C1 segment of cervical spinal cord (tissue), 14 donors: ENCODE data around the gene CSDE1.
A peak's percentile ranks its signal among the peaks of the same experiment; 100 is the strongest.
"Not testable (repeated sequence)": the region's sequence is repeated elsewhere in the genome, so short reads cannot be mapped to it uniquely, and the experiment has no call there.

Experiments used
- DNase-seq, 14 donors: peaks; one replicate each; lab custom pipeline; 2025; lab: John Stamatoyannopoulos, UW

Gene CSDE1

DNA sequence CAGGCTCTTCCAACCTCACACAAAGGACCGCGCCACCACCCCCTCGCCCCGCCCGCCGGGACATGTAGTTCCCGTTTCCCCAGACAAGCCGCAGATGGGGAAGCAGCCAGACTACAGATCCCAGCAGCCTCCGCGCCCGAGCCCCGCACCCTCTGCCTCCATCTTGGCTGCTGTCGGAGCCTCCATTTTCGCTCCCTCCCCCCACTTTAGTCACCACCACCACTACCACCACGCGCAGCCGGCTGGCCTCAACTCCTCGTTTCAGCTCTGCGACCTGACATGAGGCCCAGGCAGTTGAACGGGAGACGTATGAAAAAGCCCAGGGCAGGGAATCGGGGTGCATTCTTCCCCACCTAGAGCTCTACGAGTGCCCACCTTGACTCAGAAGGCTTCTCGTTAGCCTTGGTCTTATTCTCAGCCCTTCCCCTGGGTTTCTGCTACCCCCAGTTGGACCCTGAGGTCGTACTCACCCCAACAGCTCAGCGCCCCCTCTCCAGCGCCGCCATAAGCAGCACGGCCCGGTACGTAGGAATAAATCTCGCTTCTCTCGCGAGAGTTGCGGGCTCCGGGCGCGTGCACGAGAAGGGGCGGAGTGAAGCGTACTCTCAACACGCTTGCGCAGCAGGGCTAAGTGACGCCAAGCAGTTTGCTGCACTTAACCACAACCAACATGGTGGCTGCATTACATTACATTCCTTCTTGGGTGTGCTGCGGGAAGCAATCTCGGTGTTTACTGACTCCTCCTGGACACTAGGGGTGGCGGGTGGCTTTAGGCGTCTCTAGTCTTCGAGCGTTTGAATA lies at the start of gene CSDE1:
Gene CSDE1 (minus strand): TSS at position 530 of the 801 bp plus-strand sequence. CDS start 18,094 bp downstream, outside the sequence.
- DNase-seq: peak; percentile 48 to 95 (median 91)

- not testable (repeated sequence) for DNase-seq
These were observed 46.7 kb upstream of the CSDE1 start for GRCh38 chr1:114804449-114804848.

- no peak for DNase-seq
These were observed 45.2 kb upstream of the CSDE1 start for GRCh38 chr1:114803001-114803400.

DNA sequence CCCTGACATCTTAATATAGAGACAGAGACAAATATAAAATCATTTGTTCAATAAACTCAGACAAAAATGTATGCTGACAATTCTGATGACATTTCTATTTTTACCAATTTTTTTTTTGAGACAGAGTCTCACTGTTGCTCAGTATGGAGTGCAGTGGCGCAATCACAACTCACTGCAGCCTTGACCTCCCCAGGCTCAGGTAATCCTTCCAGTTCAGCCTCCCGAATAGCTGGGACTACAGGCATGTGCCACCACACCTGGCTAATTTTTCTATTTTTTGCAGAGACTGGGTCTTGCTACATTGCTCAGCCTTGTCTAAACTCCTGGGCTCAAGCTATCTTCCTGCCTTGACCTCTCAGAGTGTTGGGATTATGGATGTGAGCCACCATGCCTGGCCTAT lies 36.3 kb upstream of the CSDE1 start:
- DNase-seq: no peak

GRCh38 chr1:114790581-114790980 lies 32.8 kb upstream of the CSDE1 start:
- not testable (repeated sequence) for DNase-seq

- not testable (repeated sequence) for DNase-seq
These were observed 28.7 kb upstream of the CSDE1 start for GRCh38 chr1:114786440-114786839.

DNA sequence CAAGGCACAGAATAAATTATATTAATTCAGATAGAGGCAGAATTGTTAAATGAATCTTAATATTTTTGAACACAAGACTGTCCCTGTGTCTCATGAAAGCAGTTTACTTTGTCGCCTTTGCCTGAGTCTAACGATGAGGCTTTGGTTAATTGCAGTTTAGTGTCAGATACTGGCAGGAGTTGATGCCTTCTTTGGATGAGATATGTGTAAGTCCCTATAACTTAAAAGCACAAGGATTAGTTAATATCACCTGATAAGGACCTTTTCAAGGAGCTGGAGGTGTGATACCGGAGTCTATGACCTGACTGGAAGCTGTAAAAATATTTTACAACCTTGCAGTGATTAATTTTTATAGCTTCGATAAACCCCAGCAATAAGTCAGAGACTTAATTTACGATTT lies 24.7 kb upstream of the CSDE1 start:
- DNase-seq: no peak

DNA sequence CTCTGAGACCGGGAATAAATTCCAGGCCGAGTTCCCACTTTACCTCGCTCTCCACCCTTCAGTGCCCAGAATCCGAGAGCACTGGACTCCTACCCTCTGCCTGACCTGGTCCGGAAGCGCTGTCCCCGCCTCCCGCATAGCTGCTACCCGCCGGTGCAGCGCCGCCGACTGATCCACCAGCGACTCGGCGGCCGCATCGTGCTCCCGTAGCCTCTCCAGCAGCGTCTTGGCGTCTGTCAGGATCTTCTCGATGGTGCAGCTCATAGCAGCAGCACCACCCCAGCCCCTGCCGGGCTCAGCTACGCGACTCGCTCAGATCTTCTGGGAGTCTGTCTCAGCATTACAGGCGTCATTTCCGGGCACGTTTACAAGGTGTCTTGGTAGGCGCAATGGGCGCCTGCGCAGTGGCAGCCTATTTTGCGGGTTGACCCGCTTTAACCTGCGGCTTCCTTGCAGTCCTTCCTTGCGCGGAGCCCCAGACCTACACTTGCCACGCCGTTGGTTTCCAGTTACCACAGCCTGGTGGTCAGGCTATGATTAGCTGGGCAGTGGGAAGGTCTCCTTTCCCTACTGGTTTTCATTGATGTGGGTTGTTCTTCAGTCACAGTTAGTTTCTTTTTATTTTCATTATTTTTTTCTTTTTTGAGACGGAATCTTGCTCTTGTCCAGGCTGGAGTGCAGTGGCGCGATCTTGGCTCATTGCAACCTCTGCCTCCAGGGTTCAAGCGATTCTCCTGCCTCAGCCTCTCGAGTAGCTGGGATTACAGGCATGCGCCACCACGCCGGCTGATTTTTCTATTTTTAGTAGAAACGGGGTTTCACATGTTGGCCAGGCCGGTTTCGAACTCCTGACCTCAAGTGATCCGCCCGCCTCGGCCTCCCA lies 22.8 kb upstream of the CSDE1 start, which contains the start of gene SIKE1:
Gene SIKE1 (minus strand): TSS at position 342 of the 883 bp plus-strand sequence. CDS start 78 bp downstream, at position 264.
- DNase-seq: peak; percentile 33 to 96 (median 82)

DNA sequence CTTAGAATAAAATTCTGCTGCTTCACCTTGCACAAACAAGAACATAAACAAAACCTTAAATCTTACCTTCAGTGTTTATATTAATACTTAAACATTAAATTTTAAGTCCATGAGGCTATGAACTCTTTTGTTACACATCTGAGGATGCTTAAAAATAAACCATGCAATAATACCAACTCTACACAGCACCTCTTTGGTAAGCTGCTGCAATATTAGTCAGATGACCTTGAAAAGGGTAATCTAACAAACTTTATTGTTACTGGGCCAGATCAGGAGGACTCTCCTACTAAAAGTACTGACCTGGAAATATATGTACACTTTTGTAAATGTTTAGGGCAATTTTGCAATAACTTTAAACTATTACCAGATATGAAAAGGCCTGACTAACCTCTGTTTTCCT lies 21.9 kb upstream of the CSDE1 start:
- no peak for DNase-seq

- not testable (repeated sequence) for DNase-seq
These were observed 18.9 kb upstream of the CSDE1 start for GRCh38 chr1:114776726-114777125.

DNA sequence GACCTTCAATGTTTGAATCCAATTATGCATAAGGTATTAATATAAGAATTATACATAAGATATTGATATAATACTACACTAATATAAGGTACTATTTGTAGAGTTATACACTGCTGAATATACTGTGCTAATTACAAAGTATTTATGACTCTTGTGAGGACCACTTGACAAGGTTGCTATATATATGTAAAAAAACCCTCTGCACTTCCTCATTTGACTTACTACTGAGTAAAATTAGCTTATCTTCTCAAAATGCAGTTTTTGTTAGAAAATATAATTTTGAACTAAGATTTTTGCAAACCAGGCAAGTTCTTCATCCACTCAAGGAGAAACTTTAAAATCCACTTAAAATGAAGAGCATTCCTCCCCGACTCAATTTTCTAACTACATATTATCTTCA lies 14.2 kb upstream of the CSDE1 start:
- DNase-seq: no peak

- no peak for DNase-seq
These were observed 13.2 kb upstream of the CSDE1 start for GRCh38 chr1:114770989-114771388.

DNA sequence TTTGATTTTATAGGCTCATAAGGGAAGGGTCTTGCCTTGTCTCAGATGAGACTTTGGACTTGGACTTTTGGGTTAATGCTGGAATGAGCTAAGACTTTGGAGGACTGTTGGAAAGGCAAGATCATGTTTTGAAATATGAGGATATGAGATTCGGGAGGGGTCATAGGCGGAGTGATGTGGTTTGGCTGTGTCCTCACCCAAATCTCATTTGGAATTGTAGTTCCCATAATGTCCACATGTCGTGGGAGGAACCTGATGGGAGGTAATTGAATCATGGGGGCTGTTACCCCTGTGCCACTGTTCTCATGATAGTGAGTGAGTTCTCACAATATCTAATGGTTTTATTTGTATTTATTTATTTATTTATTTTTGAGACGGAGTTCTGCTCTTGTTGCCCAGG lies 6.9 kb upstream of the CSDE1 start:
- DNase-seq: no peak

DNA sequence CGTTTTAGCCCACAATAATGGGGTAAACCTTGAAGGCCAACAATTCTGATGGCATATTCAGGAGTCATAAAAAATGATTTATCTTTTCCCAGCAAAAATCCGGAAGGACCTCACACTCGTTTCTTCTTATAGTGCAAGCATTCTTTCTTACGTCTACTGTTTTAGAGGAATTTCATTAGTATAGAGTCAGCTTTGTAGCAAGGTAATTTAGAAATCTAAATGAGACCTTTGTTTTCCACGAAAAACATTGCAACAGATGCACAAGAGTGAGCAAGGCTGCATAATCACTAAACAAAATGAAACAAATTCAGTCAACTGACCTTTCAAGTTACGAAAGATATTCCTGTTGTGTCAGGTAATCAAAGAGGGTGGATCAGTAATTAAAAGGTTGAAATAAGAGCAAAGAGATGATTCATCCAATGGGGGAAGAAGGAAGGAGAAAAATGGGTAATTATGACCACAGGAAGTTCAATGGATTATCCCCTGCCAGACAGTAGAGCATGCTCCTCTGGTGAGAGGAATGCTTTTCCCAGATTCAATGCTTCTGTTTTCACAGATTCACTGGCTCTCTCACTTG lies 560 bp upstream of the CSDE1 start:
- no peak for DNase-seq

GRCh38 chr1:114756949-114757454 lies 782 bp downstream of the CSDE1 start:
- peak in 1 of 14 donors; percentile 17 for DNase-seq

- no peak for DNase-seq
These were observed 1.5 kb downstream of the CSDE1 start for GRCh38 chr1:114756009-114756892.

DNA sequence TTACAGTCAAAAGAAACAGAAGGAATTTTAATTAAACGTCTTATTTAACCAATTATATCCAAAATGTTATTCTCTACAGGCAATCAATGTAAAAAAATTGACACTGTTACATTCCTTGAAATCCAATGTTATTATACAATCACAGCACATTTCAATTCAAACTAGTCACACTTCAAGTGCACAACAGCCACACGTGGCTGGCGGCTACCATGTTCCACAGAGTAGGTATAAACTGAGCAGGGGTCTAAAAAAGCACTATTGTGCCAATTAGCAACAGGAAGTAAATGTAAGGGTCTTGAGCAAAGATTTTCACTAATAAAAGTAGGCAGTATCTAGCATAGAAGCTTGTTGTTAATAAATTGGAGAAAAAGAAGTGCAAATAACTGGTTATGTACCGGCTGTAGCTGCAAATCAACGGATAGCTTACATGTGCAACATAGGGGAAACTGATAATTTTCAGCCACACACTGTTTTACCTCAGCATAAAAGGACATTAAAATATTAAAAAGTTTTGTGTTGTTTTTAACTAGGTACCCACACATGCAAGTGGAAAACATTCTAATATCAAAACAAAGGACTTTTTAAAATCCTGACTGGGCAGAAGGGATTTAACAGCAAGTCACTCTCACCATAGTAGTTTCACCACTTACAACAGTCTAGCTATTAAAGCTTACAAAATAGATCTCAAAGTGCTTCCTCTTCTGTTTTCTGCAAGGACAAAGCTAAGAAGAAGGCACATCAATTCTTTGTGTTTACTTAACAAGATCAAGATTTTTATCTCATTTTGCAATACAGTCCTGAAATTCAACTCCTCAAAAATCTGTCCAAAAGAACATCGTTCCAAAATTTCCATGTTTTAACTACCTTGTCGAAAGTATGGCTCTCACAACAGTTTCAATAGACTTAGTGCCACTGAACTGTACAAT lies 2.5 kb downstream of the CSDE1 start:
- DNase-seq: no peak

GRCh38 chr1:114753702-114754101 lies 4.1 kb downstream of the CSDE1 start:
- DNase-seq: not testable (repeated sequence)

- no peak for DNase-seq
These were observed 4.6 kb downstream of the CSDE1 start for GRCh38 chr1:114753143-114753542.

DNA sequence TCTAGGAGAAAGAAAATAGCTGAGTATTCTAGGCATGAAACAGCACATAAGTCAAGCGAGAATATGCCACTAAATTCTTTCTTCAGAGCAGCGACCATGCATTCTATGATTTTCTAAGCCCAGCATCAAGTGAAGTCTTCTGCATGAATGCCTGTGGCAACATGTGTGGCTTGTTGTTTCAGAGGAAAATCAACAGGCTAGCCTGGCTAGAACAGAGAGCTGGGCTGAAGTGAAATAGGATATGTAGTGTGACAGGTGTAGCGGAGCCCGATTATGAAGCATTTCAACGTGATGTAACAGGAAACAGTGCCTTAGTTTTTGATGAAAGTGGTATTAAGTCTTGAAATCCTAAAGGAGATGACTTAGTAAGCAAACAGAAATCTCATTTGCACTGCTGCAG lies 7.0 kb downstream of the CSDE1 start:
- DNase-seq: no peak
